8988T (cell line): ENCODE measurements around the gene RPL12.
"Not testable (repeated sequence)": the region's sequence is repeated elsewhere in the genome, so short reads cannot be mapped to it uniquely, and the experiment has no call there.

Experiments used
- DNase-seq: peaks from one replicate; pipeline ENCODE4 v3.0.0; 2011

RPL12 gene

DNA sequence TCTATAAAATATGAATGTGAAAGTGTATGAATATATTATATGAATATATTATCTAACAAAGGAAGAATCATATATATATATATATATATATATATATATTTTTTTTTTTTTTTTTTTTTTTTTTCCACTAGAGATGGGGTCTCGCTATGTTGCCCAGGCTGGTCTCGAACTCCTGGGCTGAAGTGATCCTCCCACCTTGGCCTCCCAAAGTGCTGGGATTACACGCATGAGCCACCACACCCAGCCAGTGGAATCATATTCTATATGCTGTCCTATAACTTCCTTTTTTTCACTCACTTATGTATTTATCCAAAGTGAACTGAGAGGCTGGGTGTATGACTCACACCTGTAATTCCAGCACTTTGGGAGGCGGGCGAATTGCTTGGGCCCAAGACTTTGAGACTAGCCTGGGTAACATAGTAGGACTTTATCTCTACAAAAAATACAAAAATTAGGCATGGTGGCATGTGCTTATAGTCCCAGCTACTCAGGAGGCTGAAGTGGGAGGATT, 15.3 kb upstream of the RPL12 start:
- not testable (repeated sequence) for DNase-seq

DNA sequence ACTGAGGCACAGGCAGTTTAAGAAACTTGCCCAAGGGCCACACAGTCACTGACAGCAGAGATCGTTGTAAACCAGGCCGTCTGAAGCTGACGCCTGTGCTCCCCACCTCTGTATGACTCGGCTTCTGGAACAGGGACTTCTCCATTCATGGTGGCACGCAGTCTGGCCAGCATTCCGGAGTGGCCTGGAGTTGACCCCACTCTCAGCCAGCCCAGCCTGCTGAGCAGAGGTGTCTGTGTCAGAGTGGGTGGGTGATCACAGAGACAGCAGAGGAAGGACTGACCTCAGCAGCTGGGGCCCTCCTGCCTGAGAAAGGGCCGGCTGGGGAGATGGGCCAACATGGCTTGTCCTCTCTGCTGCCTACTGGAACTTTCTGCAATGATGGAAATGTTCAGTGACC, 12.7 kb upstream of the RPL12 start:
- no peak for DNase-seq

DNA sequence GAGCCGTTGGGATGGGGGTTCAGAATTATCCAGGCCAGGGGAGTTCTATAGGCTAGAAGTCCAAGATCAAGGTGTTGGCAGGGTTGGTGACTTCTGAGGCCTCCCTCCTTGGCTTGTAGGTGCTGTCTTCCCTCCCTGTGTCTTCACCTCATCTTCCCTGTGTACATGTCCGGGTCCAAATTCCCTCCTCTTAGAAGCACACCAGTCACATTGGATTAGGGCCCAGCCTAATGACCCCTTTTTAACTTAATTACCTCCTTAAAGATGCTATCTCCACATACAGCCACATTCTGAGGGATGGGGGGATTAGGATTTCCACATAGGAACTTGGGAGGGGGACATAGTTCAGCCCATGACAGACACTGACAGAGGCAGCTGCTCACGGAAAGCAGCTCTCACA, 12.2 kb upstream of the RPL12 start:
- DNase-seq = no peak

DNA sequence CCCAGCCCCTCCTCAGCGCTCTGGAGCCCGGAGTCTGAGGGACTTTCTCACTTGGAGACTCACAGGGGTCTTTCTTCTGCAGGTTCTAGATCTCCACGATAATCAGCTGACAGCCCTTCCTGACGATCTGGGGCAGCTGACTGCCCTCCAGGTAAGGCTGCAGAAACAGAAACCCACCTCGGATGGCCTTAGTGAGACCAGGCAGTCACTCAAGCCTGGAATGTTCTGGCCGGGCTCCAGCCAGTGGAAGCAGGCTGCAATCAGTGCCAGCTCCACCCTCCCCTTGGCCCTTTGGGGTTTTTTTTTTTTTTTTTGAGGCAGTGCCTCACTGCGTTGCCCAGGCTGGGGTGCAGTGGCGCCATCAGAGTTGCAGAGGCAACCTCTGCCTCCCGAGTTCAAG, 7.7 kb upstream of the RPL12 start:
- no peak for DNase-seq

DNA sequence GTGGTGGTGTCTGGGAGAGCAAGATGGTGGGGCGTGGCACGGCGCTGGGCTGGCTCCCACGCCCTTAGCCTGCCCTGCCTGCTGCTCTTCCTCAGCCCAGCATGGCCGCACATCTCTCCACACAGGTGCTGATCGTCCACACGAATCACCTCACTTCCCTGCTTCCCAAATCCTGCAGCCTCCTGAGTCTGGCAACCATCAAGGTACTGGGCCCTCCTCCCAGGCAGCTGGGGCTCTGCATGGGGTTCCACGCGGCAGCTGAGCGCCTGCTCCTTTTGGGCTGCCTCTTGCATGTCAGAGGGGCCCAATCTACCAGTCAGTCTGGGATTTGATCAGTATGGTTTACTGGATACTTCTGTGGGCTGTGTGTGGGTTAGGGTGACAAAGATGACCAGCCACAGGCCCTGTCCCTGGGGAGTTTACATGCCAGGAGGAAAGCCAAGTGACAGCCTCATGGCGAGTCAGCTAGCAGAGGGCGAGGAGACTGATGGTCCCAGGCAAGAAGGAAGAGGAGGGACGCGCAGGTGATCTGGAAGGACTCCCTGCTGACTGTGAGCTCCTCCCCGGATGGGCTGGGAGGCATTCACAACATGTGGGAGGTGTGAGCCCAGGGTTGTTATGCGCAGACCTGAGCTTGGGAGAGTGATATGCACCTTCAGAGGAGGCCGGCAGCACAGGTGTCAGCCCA, 6.1 kb upstream of the RPL12 start:
- no peak for DNase-seq

DNA sequence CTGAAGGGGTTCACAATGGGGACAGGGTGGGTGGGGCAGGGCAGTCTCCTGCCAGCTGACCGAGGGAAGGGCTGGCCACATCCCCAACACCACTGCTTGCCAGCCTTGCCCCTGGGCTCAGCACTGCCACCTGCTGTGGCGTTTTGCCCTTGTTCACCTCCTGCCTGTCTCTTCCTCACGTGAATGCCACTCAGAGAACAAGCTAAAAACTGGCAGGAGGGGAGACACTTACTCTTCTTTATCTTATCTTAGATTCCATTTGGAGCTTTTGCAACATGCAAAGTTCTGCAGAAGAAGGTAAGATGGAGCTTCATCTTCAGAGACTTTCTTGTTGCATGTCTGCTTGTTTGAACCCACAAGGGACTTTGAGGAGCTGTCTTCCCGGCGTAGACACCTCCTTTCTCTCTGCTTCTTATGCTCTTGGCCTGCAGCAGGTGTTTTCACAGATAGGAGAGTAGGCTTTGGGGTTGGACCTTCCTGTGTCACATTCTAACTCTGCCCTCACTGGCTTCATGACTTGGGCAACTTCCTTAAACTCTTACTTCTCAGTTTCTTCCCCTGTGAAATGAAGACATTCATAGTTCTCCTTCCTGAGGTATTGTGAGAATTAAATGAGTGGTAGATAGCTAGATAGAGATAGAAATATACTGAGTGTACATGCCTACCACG, 4.3 kb upstream of the RPL12 start:
- DNase-seq = peak; percentile 57

DNA sequence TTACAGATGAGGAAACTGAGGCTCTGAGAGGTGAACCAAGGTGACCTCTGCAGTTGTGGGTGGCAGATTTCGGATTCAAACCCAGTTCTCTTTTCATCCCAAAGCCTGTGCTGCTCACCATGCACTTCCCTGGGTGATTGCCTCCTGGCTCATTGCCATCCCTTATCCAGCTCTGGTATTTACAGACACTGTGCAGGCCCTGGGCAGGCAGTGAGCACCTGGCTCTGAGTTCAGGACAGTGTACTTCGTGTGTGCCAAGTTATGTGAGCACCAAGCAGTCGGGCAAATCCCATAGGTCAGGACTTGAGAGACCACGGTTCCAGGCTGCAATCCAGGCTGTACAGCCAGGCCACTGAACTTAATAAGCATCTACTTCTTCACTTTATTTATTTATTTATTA, 1.5 kb upstream of the RPL12 start:
- DNase-seq = no peak

DNA sequence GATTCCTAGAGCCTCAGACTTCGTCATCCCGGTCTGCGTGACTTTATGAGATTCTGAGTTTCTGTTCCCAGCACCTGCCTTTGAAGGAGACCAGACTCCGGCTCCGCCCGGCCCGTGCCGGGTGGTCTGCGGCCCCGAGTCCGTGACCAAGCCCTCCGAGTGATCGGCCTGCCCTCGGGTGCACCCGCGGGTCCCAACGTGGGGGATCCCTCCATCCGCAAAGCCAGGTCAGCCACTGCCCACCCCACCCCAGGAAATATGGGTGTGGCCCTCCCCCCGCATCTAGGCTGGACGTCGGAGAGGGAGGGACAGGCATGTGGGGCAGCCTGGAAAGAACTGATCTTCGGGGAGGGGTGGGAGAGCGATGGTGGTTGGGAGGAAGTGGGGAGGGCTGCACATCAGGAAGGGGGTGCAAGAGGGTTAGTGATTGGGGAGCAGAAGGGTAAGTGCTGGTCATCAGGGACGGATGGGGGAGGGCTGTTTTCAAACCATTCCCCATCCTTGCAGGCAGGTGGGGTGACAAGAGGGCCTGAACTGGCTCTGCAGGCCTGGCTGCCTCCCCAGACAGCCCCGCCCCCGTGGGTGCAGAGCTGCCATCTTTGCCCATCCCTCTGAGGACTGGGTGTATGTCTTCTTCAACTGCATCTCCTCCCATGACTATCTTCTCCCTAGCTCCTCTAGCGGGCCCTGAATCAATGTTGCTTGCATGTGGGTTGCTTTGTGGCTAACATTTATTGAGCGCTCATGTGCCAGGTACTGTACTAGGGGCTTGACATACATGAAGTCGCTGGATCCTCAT, 851 bp upstream of the RPL12 start:
- DNase-seq = peak; percentile 70

DNA sequence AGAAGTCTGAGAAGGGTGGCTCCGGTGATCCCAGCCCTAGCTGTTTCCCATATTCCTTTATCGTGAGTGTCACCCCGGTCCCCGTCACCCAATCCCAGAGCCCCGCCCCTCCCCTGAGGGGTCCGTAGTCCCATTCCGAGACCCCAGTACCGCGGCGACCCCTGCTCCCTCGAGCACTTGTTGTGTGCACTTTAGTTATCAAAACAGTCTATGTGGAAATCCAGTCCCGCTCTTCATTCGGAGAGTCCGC, 327 bp upstream of the RPL12 start:
- no peak for DNase-seq

DNA sequence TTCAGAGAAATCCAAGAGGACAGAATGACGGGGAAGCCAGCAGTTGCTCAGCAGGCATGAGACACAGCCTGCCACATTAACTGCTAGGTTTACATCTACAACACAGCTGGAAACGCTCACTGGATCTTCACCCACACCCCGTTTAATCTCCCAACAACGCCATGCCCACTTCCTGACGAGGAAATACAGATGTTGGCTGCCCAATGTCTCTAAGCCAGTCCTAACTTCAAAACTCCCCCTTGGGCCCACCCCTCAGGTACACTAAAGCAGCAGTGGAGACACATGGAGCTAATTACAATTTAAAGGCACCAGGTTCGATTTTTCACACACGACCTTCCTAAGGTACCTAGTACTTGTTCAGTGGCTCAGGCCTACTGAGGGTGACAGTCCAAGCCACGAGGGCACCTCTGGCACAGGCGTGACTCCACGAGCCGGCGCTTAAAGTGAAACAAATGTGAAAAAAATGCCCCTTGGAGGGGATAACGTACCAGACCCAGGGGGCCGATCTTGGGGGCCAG, 904 bp downstream of the RPL12 start:
- no peak for DNase-seq

DNA sequence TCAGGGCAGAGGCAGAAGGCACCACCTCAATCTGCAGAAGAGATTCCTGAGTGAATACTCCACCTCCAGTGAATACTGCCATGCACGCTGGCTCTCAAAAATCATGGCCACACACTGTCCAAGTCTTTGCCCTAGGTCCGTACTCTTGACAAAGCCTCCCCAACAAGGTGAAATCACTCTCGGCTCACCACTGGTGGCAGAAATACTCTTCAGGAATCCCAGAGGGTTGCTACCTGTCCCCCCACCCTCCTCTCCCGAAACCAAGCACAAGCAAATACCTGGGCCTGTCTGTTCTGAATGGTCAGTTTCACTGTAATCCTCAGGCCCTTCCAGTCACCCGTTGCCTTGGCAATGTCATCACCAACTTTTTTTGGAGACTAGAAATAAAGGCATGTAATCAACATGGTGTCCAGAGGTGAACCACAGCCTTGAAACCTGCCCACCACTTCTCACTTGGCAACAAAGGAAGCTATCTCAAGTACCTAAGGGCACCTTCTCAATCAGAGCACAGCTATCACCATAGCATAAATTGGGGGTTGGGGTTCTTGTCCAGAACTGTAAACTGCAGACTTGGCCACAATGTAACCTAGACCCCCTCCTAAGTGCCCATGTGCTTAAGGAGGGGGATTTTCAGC, 1.8 kb downstream of the RPL12 start:
- DNase-seq = no peak

DNA sequence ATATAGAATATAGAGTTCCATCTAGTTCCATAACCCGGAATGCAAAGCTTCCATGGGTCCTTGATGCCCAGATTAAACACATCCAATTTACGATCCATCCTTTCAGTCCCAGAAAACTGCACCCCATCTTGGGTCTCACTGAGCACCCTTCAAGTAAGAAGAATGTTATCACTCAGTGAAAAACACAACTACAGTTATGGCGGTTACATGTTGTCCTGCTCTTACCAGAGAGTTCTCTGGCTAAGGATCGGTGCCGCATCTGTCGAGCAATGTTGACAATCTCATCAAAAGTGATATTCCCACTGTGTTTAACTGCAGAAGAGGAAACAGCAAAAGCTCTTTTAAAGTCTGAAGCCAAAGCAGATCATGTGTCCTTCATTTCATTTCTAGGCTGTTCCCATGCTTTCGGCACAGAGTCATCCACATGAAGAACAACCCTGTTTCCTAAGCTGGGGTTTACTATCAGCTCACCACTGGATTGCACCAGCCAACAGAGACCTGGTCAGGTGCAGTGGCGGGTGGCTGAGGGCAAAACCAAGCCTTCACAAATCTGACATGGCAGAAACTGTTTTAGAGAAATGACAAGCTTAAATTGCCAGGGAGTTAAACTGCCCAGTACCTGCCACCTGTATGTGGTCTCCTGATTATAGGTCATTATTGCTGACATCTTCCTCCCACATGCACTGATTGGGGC, 2.9 kb downstream of the RPL12 start:
- no peak for DNase-seq

DNA sequence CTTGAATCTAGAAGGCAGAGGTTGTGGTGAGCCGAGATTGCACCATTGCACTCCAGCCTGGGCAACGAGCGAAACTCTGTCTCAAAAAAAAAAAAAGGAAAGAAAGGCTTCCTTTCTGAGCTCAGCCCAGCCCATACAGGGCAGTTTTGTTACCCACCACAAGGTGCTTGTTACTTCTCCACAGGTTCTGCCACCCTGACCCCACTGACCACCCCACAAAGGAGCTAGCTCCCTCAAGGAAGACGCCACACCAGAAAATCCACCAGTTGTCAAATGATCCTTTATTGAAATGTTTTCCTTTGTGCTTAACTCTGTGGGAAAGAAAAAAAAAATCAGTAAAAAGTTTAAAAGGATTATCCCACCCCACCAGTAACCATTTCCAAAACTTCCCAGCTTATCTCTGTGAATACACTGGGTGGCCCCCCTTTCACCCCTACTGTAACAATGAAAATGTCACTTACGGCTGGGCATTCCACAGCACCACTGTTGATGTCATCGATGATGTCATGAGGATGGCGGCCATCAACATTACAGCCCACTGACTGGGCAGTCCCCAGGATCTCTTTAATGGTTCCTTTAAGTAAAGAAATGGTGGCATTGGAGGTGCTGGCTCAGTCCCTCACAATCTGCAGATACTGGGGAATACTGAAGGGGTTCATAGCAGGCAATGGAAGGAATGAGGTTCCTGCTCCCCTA, 3.6 kb downstream of the RPL12 start:
- no peak for DNase-seq

DNA sequence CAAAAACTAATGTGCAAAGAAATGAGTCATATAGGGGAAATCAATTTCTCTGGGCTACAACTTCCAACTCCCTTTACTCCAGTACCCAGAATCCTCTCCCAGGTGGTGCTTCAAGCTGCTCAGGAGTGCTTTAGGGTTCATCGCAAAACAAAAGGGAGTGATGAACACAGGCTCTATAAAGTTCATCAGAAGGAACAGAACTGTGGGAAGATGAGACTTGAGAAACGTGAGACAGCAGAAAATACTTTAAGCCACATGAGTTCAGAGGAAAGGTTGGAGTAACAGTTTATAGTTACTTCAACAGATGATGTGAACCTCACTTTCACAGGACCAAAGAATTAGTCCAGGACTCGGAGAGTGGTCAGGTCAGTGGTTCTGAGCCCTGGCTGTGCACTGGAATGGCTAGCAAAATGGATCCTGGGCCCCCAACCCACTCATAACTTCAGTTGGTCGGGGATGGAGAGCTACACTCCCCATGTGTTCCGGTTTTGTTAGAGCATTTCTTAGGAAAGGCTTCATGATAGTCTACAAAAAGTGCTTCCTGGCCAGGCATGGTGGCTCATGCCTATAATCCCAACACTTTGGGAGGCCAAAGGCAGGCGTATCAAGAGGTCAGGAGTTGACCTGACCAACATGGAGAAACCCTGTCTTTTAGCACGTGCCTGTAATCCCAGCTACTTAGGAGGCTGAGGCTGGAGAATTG, 4.3 kb downstream of the RPL12 start:
- DNase-seq = no peak

DNA sequence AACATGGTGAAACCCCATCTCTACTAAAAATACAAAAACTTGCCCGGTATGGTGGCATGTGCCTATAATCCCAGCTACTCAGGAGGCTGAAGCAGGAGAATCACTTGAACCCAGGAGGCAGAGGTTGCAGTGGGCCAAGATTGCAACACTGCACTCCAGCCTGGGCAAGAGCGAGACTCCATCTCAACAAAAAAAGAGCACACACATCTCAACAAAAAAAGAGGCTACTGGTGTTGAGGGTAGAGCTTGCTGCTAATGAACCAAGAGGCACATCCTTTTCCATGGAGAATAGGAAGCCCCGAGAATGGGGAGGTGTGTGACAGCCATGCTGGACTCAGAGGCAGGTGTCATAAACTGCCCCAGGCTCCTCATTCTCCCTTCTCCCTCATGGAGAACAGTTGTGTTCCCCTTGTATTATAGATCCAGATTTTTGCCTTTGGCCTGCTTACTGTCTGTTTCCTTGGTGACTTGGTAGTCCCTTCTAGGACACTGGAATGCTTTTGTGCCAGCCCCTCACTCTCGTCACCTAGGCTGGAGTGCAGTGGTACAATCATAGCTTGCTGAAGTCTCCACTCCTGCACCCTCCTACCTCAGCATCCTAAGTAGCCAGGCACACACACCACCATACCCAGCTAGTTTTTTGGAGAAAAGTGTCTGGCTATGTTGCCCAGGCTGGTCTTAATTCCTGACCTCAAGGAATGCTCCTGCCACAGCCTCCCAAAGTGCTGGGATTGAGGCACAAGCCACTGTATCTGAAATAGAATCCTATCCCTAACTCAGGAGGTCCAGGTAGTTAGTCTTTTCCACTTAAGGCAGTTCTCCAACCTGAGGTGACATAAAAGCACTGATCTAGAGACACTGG, 5.1 kb downstream of the RPL12 start:
- DNase-seq = no peak

DNA sequence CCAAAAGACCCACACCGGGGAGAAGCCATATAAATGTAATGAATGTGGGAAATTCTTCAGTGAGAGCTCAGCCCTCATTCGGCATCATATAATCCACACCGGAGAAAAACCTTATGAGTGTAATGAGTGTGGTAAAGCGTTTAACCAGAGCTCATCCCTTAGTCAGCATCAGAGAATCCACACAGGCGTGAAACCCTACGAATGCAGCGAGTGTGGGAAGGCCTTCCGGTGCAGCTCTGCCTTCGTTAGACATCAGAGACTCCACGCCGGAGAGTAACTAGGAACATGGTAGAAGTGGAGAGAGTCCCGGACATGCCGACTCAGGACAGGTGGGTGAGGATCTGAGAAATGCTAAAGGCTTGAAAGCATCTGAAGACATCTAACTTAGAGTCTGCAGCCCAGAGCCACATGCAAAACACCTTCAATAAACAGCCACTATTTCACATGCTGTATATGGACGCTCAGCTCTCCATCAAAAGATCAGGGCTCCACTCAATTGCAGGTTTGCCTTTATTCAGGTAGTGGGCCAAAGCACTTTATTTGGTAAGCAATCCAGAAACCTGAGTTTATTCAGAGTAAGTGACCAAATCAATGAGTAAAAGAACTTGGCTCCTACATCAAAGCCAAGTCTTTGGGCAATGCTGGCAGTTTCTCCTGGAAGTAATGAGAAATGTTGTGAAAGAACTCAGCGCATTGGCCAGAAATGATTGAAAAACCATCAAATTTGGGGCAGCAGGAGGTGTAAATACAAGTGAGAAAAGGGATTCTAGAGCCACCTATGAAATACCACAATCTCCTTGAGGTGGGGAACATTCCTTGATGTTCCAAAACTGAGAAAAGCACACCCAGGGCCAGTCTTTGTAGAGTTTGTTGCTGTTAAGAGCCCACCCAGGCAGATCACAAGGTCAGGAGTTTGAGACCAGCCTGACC, 6.0 kb downstream of the RPL12 start:
- DNase-seq = no peak

DNA sequence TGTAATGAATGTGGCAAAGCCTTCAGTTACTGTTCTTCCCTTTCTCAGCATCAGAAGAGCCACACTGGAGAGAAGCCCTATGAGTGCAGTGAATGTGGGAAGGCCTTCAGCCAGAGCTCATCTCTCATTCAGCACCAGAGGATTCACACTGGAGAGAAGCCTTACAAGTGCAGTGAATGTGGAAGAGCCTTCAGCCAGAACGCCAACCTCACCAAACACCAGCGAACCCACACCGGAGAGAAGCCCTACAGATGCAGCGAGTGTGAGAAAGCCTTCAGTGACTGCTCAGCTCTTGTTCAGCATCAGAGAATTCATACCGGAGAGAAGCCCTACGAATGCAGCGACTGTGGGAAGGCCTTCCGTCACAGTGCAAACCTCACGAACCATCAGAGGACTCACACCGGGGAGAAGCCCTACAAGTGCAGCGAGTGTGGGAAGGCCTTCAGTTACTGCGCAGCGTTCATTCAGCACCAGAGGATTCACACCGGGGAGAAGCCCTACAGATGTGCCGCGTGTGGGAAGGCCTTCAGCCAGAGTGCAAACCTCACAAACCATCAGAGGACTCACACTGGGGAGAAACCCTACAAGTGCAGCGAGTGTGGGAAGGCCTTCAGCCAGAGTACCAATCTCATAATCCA, 6.8 kb downstream of the RPL12 start:
- DNase-seq = no peak

DNA sequence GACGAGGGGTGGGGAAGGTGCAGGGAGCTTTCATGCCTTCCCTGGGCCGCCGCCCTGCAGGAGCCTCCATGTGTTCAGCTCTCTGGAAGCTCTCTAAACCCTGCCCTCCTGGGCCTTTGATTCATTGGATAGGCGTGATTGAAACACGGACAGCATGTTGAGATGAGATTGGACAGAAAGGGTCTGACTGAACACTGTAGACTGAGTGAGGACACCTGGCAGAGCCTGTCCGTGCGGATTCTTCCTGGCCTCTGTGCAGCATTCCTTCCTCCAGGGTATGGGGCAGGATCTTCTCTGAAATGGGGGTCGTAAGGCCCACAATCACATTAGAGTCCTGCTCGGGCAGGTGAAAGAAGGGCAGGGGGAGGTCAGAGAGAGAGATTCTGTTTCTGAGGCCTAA, 12.8 kb downstream of the RPL12 start:
- DNase-seq = no peak
